Measurements from ENCODE around the gene FKBP1B. TPM values are rescaled to one million over a fixed set of nuclear protein-coding genes. Genes with fewer than 3 reads are reported as not detected.

FKBP1B gene
- polyA plus RNA-seq, 1 of the 3 experiments (the other 2 are of a cell fraction) = 69.7 TPM

DNA sequence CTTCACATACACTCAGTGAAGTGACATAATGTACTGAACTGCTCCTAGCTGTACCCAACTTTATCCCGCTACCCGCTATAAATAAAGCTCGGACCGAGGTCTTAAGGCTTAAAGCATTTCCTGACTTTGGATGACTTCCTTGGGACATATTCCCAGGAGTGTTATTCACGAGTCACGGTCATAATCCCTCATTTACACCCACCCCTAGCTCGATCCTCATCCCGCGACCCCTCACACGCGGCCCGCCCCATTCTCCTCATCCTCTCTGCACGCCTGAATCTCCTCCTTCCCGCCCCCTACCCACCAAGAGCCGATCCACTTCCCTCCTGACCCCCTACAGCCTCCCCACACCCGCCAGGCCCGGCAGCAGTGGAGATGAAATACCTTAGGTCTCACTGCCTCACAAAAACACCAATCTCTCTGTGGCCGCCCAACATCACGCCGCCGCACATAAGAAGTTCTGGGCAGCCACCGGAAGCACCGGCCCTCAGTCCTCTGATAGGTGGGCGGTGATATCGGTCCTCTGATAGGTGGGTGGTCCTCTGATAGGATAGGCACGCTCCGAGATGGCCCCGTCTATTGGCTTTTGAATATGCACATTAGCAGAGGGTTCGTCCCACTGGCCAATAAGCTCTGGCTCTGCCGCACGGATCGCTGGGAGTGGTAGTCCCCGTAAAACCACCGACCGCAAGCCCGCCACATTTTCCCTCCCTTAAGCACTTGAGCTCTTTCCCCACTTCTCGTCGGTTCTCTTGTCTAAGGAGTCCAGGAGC lies 2.4 kb upstream of the FKBP1B start, which contains the start of gene WDCP (continued):
- no peak for TF ChIP-seq RFX5 (IDR thresholded peaks at IDR 0.05; ENCODE audit: low read length)
- TF ChIP-seq RCOR1 (IDR thresholded peaks at IDR 0.05; ENCODE audit: low read length) = no peak
- peak; percentile 94 for TF ChIP-seq CHD2 (IDR thresholded peaks at IDR 0.05; ENCODE audit: low read length, partially characterized antibody)
- no peak for TF ChIP-seq EZH2phosphoT487 (IDR thresholded peaks at IDR 0.05; ENCODE audit: borderline replicate concordance, low read depth)
- peak; percentile 73 for TF ChIP-seq SIN3A (IDR thresholded peaks at IDR 0.05; ENCODE audit: borderline replicate concordance, low read depth, low read length)
- TF ChIP-seq NFIC (IDR thresholded peaks at IDR 0.05; ENCODE audit: borderline replicate concordance) = no peak
- TF ChIP-seq, protein P1, sequence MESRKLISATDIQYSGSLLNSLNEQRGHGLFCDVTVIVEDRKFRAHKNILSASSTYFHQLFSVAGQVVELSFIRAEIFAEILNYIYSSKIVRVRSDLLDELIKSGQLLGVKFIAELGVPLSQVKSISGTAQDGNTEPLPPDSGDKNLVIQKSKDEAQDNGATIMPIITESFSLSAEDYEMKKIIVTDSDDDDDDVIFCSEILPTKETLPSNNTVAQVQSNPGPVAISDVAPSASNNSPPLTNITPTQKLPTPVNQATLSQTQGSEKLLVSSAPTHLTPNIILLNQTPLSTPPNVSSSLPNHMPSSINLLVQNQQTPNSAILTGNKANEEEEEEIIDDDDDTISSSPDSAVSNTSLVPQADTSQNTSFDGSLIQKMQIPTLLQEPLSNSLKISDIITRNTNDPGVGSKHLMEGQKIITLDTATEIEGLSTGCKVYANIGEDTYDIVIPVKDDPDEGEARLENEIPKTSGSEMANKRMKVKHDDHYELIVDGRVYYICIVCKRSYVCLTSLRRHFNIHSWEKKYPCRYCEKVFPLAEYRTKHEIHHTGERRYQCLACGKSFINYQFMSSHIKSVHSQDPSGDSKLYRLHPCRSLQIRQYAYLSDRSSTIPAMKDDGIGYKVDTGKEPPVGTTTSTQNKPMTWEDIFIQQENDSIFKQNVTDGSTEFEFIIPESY (IDR thresholded peaks at IDR 0.05; ENCODE audit: borderline replicate concordance, low read depth) = no peak
- no peak for TF ChIP-seq SMC3 (IDR thresholded peaks at IDR 0.05; ENCODE audit: low read depth, low read length)
- peak; percentile 98 for TF ChIP-seq POLR2AphosphoS5 (IDR thresholded peaks at IDR 0.05; ENCODE audit: low read depth, low read length)
- TF ChIP-seq, protein P2, sequence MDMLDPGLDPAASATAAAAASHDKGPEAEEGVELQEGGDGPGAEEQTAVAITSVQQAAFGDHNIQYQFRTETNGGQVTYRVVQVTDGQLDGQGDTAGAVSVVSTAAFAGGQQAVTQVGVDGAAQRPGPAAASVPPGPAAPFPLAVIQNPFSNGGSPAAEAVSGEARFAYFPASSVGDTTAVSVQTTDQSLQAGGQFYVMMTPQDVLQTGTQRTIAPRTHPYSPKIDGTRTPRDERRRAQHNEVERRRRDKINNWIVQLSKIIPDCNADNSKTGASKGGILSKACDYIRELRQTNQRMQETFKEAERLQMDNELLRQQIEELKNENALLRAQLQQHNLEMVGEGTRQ (IDR thresholded peaks at IDR 0.05; ENCODE audit: borderline replicate concordance, low read depth, low read length) = no peak
- peak; percentile 93 for TF ChIP-seq TAF1 (IDR thresholded peaks at IDR 0.05; ENCODE audit: borderline replicate concordance, low read depth, low read length)
- TF ChIP-seq, protein P3, sequence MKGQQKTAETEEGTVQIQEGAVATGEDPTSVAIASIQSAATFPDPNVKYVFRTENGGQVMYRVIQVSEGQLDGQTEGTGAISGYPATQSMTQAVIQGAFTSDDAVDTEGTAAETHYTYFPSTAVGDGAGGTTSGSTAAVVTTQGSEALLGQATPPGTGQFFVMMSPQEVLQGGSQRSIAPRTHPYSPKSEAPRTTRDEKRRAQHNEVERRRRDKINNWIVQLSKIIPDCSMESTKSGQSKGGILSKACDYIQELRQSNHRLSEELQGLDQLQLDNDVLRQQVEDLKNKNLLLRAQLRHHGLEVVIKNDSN (IDR thresholded peaks at IDR 0.05; ENCODE audit: borderline replicate concordance, low read depth) = no peak
- no peak for TF ChIP-seq EP300 (IDR thresholded peaks at IDR 0.05; ENCODE audit: borderline replicate concordance in 1 of 2, low read depth in 1 of 2, low read length in 1 of 2)
- TF ChIP-seq TCF12 (IDR thresholded peaks at IDR 0.05) = no peak
- TF ChIP-seq MEF2A (IDR thresholded peaks at IDR 0.05; ENCODE audit: borderline replicate concordance, low read depth) = no peak
- no peak for TF ChIP-seq NRF1 (IDR thresholded peaks at IDR 0.05; ENCODE audit: low read depth, low read length)
- TF ChIP-seq, protein P4, sequence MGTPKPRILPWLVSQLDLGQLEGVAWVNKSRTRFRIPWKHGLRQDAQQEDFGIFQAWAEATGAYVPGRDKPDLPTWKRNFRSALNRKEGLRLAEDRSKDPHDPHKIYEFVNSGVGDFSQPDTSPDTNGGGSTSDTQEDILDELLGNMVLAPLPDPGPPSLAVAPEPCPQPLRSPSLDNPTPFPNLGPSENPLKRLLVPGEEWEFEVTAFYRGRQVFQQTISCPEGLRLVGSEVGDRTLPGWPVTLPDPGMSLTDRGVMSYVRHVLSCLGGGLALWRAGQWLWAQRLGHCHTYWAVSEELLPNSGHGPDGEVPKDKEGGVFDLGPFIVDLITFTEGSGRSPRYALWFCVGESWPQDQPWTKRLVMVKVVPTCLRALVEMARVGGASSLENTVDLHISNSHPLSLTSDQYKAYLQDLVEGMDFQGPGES (IDR thresholded peaks at IDR 0.05; ENCODE audit: low read depth, low read length) = peak; percentile 91
